ENCODE data around the gene PLCH1. TPM values are rescaled to one million over a fixed set of nuclear protein-coding genes. Genes with fewer than 3 reads are reported as not detected.

Gene PLCH1
- total and polyA plus RNA-seq, 2 of the 13 experiments (the other 11 are each of a cell fraction or from before 2014, with no cell fraction given) = 2.0 to 3.0 TPM

DNA sequence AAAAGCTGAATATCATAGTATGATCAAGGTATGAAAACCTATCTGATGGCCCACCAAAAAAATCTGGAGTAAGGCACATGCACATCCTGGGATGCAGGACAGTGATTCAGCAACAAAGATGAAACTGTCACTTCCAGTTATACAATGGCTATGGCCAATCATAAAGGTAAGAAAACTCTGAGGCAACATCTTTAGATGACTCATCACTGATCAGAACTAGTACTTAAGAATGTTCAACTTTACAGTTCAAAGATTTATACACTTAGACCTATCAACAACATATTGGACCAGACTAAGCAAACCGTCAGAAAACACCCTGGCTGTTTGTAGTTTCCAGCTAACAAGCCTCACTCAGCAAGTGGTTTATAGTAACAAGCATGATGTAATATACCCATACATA is 21.3 kb upstream of the PLCH1 start (continued):
- TF ChIP-seq ZNF264 (CRISPR knock-in tag; IDR thresholded peaks at IDR 0.05) = no peak
- no peak for TF ChIP-seq ZNF143 (CRISPR knock-in tag; IDR thresholded peaks at IDR 0.05)

DNA sequence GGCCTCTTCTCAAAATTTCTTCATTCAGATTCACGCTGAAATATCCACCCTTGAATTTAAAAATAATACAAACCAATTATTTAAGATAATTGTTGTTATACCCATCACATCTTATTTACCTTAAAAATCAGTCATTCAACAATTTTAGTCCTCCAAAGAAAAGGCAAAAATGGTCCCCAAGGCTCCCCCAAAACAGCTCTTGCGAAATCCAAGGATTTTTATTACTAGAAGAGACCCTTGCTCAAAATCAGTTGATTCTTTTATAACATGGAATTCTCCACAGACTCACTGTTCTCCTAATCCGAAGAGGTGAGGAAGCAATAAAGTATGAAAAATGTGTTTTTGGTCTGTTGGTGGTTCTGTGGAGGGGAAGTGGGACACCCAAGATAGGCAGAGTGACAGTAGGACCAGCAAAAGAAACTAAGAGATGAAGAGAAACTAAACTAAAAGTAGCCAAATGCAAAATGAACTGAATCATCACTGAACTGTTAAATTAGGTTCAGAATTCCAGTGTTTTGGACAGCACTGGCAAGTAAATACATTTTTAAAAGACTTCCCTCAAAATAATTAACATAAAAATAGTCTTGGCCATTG is 19.1 kb upstream of the PLCH1 start:
- Histone ChIP-seq H3K36me3 (replicated peaks in 1 of 2; ENCODE audit: control insufficient read depth in 1 of 2, insufficient read depth in 2 of 2, low read length in 2 of 2) (no peaks in the 10 kb centered on the region; a peak in 1 of 5 replicates), H3K9ac (ENCODE audit: insufficient read depth, low read depth, low read length) (no peak overlapping the region), H3K9me3 (ENCODE audit: low read length) (no peaks in the 10 kb centered on the region), H3K4me2 (ENCODE audit: low read depth, low read length) (no peak overlapping the region), H2AFZ (ENCODE audit: low read length) (no peak overlapping the region), H3K4me3 (replicated peaks in 1 of 3; ENCODE audit: insufficient read depth in 1 of 3, low read depth in 2 of 3, low read length in 3 of 3) (no peak overlapping the region), H4K20me1 (ENCODE audit: insufficient read depth, low read length) (no peaks in the 10 kb centered on the region), H3K4me1 (ENCODE audit: insufficient read depth, low read length) (no peaks in the 10 kb centered on the region), H3K27me3 (ENCODE audit: control insufficient read depth in 1 of 2, insufficient read depth in 2 of 2, low read length in 2 of 2) (no peaks in the 10 kb centered on the region), H3K27ac (ENCODE audit: extremely low read length, insufficient read depth, low read length) (no peak overlapping the region), H3K79me2 (ENCODE audit: insufficient read depth, low read length) (no peaks in the 10 kb centered on the region)
- 95% methylated on average over 3 of the region's 3 CpGs for whole genome bisulfite sequencing (ENCODE audit: low lambda C conversion rate)
- TF ChIP-seq ATF7-NPFF (CRISPR knock-in tag; IDR thresholded peaks at IDR 0.05; ENCODE audit: low read depth) (no peak), SRSF4 (IDR thresholded peaks at IDR 0.05; ENCODE audit: low read depth, low read length, poor library complexity, severe bottlenecking) (no peak), HNF4G (IDR thresholded peaks at IDR 0.05; ENCODE audit: borderline replicate concordance, low read depth, low read length) (no peak), HNF4G (CRISPR knock-in tag; IDR thresholded peaks at IDR 0.05; ENCODE audit: borderline replicate concordance, low read depth) (no peak), ZNF432 (CRISPR knock-in tag; IDR thresholded peaks at IDR 0.05; ENCODE audit: borderline replicate concordance) (no peak), ZNF124 (CRISPR knock-in tag; IDR thresholded peaks at IDR 0.05) (no peak), ZNF230 (CRISPR knock-in tag; IDR thresholded peaks at IDR 0.05) (no peak), ZNF468 (CRISPR knock-in tag; IDR thresholded peaks at IDR 0.05) (no peak), MYNN (CRISPR knock-in tag; IDR thresholded peaks at IDR 0.05; ENCODE audit: low read depth) (no peak), RXRA (CRISPR knock-in tag; IDR thresholded peaks at IDR 0.05) (no peak), SETDB1 (CRISPR knock-in tag; IDR thresholded peaks at IDR 0.05; ENCODE audit: borderline replicate concordance) (no peak)
- TF ChIP-seq, protein P1, sequence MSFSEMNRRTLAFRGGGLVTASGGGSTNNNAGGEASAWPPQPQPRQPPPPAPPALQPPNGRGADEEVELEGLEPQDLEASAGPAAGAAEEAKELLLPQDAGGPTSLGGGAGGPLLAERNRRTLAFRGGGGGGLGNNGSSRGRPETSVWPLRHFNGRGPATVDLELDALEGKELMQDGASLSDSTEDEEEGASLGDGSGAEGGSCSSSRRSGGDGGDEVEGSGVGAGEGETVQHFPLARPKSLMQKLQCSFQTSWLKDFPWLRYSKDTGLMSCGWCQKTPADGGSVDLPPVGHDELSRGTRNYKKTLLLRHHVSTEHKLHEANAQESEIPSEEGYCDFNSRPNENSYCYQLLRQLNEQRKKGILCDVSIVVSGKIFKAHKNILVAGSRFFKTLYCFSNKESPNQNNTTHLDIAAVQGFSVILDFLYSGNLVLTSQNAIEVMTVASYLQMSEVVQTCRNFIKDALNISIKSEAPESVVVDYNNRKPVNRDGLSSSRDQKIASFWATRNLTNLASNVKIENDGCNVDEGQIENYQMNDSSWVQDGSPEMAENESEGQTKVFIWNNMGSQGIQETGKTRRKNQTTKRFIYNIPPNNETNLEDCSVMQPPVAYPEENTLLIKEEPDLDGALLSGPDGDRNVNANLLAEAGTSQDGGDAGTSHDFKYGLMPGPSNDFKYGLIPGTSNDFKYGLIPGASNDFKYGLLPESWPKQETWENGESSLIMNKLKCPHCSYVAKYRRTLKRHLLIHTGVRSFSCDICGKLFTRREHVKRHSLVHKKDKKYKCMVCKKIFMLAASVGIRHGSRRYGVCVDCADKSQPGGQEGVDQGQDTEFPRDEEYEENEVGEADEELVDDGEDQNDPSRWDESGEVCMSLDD (CRISPR knock-in tag; IDR thresholded peaks at IDR 0.05; ENCODE audit: borderline replicate concordance) = no peak
- TF ChIP-seq, protein P2, sequence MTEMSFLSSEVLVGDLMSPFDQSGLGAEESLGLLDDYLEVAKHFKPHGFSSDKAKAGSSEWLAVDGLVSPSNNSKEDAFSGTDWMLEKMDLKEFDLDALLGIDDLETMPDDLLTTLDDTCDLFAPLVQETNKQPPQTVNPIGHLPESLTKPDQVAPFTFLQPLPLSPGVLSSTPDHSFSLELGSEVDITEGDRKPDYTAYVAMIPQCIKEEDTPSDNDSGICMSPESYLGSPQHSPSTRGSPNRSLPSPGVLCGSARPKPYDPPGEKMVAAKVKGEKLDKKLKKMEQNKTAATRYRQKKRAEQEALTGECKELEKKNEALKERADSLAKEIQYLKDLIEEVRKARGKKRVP (CRISPR knock-in tag; IDR thresholded peaks at IDR 0.05) = no peak
- TF ChIP-seq, protein P3, sequence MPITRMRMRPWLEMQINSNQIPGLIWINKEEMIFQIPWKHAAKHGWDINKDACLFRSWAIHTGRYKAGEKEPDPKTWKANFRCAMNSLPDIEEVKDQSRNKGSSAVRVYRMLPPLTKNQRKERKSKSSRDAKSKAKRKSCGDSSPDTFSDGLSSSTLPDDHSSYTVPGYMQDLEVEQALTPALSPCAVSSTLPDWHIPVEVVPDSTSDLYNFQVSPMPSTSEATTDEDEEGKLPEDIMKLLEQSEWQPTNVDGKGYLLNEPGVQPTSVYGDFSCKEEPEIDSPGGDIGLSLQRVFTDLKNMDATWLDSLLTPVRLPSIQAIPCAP (CRISPR knock-in tag; IDR thresholded peaks at IDR 0.05; ENCODE audit: low read depth) = no peak
- DNase-seq (ENCODE audit: low spot score) (no peak), FAIRE-seq (no peak), ATAC-seq (no peak)
- ChIA-PET POLR2A (no interaction called here), CTCF (ENCODE audit: low intra/inter-chr PET ratio, low total read pairs) (no interaction called here)
- intact Hi-C loops (cut with micrococcal nuclease; ENCODE audit: unreplicated experiment) = no loop called here
- in situ Hi-C loops (cut with HindIII; ENCODE audit: extremely low pct_ligation_motif_present, low pct_unique_long_range_greater_than_20kb) = no loop called here
- no TSS peak for BruUV-seq (replicated peaks)

Data from HepG2 (cell line).